Esophagus squamous epithelium (tissue), 4 donors: Measurements from ENCODE around the gene TSKU.

Experiments used
- POLR2A ChIP-seq, 4 donors: fragments of 450-650 bp; IDR thresholded peaks; one replicate each; pipeline ENCODE4 v1.6.1; 2017; ENCODE audit warnings: antibody characterized with exemption in 4 of 4, mild to moderate bottlenecking in 4 of 4, moderate library complexity in 3 of 4
- TF ChIP-seq, protein P1 (sequence below), 6 experiments: fragments of 450-650 bp in 4 of 6; fragments of 200-600 bp in 2 of 6; sonication (generic) in 2 of 6; IDR thresholded peaks; one replicate each; pipeline ENCODE4 v1.5.1; 2016 to 2019; ENCODE audit warnings: antibody characterized with exemption in 6 of 6, mild to moderate bottlenecking in 4 of 6, moderate library complexity in 4 of 6

DNA sequence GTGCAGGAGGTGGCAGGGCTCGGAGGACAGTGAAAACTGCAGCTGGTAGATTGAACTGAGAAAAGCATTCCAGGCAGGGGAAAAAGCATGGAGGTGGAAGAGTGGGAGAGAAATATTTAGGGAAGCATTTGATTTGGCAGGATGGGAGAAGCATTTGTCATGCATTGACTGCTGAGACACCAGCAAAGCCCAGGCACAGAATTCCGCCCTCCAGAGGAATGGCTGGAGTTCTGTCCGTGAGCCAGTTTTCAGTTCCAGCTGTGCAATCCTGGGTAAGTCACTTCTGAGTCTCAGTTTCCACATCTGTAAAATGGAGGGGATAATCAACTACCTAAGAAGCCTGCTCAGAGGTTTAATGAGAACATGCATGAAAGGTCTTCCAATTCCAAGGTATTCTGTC, 4.3 kb upstream of the TSKU start:
- TF ChIP-seq, protein P1, sequence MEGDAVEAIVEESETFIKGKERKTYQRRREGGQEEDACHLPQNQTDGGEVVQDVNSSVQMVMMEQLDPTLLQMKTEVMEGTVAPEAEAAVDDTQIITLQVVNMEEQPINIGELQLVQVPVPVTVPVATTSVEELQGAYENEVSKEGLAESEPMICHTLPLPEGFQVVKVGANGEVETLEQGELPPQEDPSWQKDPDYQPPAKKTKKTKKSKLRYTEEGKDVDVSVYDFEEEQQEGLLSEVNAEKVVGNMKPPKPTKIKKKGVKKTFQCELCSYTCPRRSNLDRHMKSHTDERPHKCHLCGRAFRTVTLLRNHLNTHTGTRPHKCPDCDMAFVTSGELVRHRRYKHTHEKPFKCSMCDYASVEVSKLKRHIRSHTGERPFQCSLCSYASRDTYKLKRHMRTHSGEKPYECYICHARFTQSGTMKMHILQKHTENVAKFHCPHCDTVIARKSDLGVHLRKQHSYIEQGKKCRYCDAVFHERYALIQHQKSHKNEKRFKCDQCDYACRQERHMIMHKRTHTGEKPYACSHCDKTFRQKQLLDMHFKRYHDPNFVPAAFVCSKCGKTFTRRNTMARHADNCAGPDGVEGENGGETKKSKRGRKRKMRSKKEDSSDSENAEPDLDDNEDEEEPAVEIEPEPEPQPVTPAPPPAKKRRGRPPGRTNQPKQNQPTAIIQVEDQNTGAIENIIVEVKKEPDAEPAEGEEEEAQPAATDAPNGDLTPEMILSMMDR (IDR thresholded peaks at IDR 0.05): no peak
- no peak for TF ChIP-seq POLR2A (IDR thresholded peaks at IDR 0.05)
